ENCODE measurements around the gene CDON. TPM values are rescaled to one million over a fixed set of nuclear protein-coding genes. Genes with fewer than 3 reads are reported as not detected.

Gene CDON
- total and polyA plus RNA-seq, 2 of the 13 experiments (the other 11 are each of a cell fraction or from before 2014, with no cell fraction given) = 9.6 to 12.8 TPM

DNA sequence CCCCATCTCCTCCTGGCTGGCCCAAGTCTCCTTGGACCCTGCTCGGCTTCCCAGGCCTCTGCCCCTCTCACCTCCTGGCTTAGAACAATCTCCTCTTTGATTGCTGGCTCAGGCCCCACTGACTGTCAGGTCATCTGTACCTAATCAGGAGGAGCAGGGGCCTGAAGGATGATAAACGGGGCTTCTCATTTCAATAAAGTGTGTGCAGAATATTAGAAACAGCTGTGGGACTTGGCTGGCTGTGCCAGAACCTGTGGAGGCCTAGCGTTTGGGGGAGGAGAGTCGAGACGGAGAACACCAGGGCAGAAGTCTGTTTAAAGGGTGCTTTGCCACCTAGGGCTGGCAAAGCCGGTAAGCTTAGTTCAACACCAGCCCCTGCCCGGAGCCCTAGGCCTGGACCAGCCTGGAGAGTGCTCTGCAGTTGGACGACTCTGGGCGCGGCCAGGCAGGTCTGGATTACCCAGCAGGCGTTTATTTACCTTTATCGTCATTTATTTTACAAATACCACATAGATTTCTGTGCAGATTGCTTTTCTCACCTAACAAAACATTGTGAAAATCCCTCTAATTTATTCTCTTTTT lies 127.0 kb downstream of the CDON start:
- no peak overlapping the region; a peak in 1 of 6 replicates for H3K4me3 ChIP-seq (replicated peaks in 1 of 3; ENCODE audit: insufficient read depth in 1 of 3, low read depth in 2 of 3, low read length in 3 of 3)
- no peak overlapping the region for H3K27ac ChIP-seq (ENCODE audit: extremely low read length, insufficient read depth, low read length)
- intact Hi-C loops (cut with micrococcal nuclease; ENCODE audit: unreplicated experiment) = no loop called here
- H3K36me3 ChIP-seq (replicated peaks in 1 of 2; ENCODE audit: control insufficient read depth in 1 of 2, insufficient read depth in 2 of 2, low read length in 2 of 2) = no peaks in the 10 kb centered on the region
- in situ Hi-C loops (cut with HindIII; ENCODE audit: extremely low pct_ligation_motif_present, low pct_unique_long_range_greater_than_20kb) = no loop called here
- no peaks in the 10 kb centered on the region for H3K9me3 ChIP-seq (ENCODE audit: low read length)
- ChIA-PET POLR2A (no interaction called here), CTCF (ENCODE audit: low intra/inter-chr PET ratio, low total read pairs) (no interaction called here)
- TF ChIP-seq ZNF143 (CRISPR knock-in tag; IDR thresholded peaks at IDR 0.05) = 0 out of 2 replicates have a peak, but pooled peaks have one; percentile 23
- no peak for TF ChIP-seq ARHGAP35 (CRISPR knock-in tag; IDR thresholded peaks at IDR 0.05; ENCODE audit: borderline replicate concordance)
- no peak for TF ChIP-seq LCORL (IDR thresholded peaks at IDR 0.05)
- TF ChIP-seq LCORL (CRISPR knock-in tag; IDR thresholded peaks at IDR 0.05) = no peak
- TF ChIP-seq, protein P1, sequence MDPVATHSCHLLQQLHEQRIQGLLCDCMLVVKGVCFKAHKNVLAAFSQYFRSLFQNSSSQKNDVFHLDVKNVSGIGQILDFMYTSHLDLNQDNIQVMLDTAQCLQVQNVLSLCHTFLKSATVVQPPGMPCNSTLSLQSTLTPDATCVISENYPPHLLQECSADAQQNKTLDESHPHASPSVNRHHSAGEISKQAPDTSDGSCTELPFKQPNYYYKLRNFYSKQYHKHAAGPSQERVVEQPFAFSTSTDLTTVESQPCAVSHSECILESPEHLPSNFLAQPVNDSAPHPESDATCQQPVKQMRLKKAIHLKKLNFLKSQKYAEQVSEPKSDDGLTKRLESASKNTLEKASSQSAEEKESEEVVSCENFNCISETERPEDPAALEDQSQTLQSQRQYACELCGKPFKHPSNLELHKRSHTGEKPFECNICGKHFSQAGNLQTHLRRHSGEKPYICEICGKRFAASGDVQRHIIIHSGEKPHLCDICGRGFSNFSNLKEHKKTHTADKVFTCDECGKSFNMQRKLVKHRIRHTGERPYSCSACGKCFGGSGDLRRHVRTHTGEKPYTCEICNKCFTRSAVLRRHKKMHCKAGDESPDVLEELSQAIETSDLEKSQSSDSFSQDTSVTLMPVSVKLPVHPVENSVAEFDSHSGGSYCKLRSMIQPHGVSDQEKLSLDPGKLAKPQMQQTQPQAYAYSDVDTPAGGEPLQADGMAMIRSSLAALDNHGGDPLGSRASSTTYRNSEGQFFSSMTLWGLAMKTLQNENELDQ (CRISPR knock-in tag; IDR thresholded peaks at IDR 0.05; ENCODE audit: borderline replicate concordance) = no peak
- TF ChIP-seq ZNF232 (CRISPR knock-in tag; IDR thresholded peaks at IDR 0.05; ENCODE audit: borderline replicate concordance) = no peak
- TF ChIP-seq, protein P2, sequence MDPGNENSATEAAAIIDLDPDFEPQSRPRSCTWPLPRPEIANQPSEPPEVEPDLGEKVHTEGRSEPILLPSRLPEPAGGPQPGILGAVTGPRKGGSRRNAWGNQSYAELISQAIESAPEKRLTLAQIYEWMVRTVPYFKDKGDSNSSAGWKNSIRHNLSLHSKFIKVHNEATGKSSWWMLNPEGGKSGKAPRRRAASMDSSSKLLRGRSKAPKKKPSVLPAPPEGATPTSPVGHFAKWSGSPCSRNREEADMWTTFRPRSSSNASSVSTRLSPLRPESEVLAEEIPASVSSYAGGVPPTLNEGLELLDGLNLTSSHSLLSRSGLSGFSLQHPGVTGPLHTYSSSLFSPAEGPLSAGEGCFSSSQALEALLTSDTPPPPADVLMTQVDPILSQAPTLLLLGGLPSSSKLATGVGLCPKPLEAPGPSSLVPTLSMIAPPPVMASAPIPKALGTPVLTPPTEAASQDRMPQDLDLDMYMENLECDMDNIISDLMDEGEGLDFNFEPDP (CRISPR knock-in tag; conservative IDR thresholded peaks at IDR 0.05) = no peak
- no peak for DNase-seq (ENCODE audit: low spot score)
- no TSS peak for BruUV-seq (replicated peaks)
- no peak overlapping the region for H3K9ac ChIP-seq (ENCODE audit: insufficient read depth, low read depth, low read length)
- H3K4me2 ChIP-seq (ENCODE audit: low read depth, low read length) = peak overlapping the region; percentile 34
- H2AFZ ChIP-seq (ENCODE audit: low read length) = no peak overlapping the region
- H3K4me1 ChIP-seq (ENCODE audit: insufficient read depth, low read length) = peaks cover 21% of the 10 kb centered on the region
- H3K27me3 ChIP-seq (ENCODE audit: control insufficient read depth in 1 of 2, insufficient read depth in 2 of 2, low read length in 2 of 2) = 0 out of 5 replicates have a peak, but pooled peaks cover 0 to 8% of the 10 kb centered on the region in 2 experiments
- H3K79me2 ChIP-seq (ENCODE audit: insufficient read depth, low read length) = no peaks in the 10 kb centered on the region
- no peaks in the 10 kb centered on the region for H4K20me1 ChIP-seq (ENCODE audit: insufficient read depth, low read length)
- peak; percentile 65 for ATAC-seq
- 31% methylated on average over 12 of the region's 12 CpGs for WGBS (ENCODE audit: low lambda C conversion rate)
- FAIRE-seq = no peak

Measured in HepG2 (cell line).